COLO829 (cell line): Measurements from ENCODE around the gene NYNRIN.

Experiments
- DNase-seq: peaks from one replicate; pipeline ENCODE4 v3.0.0; 2012; ENCODE audit warnings: low spot score

NYNRIN gene

DNA sequence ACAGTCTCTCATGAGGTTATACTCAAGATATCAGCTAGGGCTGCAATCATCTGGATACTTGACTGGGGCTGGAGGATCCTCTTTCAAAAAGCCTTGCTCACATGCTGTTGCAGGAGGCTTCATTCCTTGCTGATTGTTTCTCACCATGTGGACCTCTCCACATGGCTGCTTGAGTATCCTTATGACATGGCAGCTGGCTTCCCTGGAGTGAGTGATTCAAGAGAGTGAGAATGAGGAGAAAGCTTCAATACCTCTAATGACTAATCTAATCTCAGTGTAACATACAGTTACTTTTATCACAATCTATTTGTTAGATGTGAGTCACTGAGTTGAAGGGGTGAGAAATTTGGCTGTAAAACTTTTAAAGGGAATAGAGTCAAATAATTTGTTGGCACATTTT is 58.2 kb downstream of the NYNRIN start:
- DNase-seq, result no peak

DNA sequence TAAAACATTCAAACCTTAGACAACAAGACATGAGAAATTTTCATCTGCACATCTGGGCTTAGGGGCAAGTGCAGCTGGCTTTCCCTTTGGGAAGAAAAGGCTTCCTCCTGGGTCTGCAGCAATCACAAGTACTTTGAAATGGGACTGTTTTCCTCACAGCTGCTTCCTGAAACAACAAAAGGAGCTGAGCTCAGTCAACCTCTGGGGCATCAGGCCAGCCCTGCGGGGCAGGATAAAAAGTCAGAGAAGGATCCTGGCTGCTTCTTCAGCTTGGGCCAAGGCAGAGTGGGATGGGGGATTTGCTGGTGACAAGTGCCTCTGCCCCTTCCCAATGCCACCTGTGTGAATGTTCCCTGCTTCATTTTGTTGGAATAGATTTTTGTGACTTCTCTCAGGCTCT is 59.9 kb downstream of the NYNRIN start:
- no peak for DNase-seq

GRCh38 chr14:24459331-24459730 is 60.5 kb downstream of the NYNRIN start:
- no peak for DNase-seq

DNA sequence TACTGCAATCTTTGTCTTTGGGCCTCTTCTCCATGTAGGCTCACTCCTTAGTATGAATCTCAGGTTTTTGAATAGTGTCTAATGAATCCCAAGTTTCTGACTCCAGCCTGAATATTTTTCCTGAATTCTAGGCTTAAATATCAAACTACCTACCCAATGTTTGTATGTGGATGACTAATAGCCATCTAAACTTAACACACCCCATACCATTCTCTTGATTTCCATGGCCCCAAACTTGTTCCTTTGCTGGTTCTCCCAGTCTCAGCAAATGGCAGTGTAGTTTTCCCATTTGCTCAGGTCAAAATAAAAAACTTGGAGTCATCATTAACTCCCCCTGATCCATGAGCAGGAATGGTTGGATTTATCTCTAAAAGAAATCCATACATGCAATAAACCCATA is 62.5 kb downstream of the NYNRIN start:
- no peak for DNase-seq

- no peak for DNase-seq
These were observed 64.4 kb downstream of the NYNRIN start for GRCh38 chr14:24463017-24463883.

DNA sequence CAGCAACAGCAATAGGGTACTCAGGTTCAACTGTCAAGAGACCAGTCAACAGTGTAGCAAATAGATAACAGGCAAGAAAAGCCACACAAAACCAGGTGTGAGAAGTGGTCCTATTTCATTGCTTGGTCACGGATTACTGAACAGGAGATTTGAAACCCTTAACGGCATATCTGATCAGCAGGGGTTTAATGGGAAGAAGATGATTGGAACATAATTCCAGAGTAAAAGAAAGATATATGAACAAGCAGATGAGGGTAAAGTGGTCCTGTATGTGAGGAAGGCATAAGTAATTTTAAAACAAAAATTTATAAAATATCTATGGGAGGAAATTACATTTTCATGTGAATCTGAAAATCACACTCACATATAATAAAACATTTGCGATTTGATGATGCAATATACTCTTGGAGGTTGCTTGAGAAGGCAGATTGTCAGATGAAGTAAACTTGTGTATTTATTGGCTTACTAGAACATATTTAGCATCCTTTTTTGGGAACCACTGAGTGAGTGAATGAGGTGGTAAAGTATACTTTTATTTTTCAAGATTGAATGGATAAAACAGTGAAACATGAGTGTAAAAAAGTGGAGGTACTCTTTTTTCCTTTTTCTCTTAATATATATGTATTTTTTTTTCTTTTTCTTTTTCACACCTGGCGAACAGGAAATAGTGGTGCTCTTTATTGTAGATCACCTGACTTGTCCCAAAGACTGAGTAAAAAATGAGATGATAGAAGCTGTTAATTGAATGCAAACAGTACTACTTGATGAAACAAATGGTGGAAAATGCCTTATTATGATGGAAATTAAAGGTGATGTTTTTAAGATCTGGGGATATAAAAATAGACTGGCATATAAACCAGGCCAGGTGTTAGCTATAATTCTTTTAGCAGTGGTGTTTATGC is 65.3 kb downstream of the NYNRIN start:
- no peak for DNase-seq

GRCh38 chr14:24465368-24465767 is 66.6 kb downstream of the NYNRIN start:
- DNase-seq, result no peak

DNA sequence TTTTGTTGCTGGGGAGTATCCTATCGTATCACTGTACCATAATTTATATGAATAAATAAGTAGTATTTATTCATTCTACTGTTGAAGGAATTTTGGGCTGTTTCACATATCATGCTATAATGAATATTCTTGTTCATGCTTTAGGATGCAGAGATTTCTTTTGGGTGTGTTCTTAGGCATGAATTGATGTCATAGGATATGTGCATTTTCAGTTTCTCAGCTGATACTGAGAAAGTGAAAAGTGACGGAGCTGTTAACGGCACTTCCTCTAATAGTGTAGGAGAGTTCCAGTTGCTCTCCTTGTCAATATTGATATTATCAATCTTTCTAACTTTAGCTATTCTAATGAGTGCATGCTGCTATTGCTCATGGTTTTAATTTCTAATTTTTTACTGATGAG is 67.0 kb downstream of the NYNRIN start:
- DNase-seq, result no peak
